ENCODE results near the gene ADARB2.
"Not testable (repeated sequence)": the region's sequence is repeated elsewhere in the genome, so short reads cannot be mapped to it uniquely, and the experiment has no call there.

ADARB2 gene

DNA sequence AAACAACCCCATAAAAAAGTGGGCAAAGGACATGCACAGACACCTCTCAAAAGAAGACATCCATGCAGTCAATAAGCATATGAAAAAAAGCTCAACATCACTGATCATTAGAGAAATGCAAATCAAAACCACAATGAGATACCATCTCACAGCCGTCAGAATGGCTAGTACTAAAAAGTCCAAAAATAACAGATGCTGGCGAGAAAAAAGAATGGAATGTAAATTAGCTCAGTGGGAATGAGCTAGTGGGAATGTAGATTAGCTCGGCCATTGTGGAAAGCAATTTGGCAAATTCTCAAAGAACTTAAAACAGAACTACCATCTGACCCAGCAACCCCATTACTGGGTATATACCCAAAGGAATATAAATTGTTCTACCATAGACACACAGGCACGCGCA lies 394.1 kb downstream of the ADARB2 start:
- ATAC-seq (ENCODE audit: low read depth): no peak
- H3K36me3 ChIP-seq (ENCODE audit: low read depth): no peaks in the 10 kb centered on the region
- TF ChIP-seq, protein P1, sequence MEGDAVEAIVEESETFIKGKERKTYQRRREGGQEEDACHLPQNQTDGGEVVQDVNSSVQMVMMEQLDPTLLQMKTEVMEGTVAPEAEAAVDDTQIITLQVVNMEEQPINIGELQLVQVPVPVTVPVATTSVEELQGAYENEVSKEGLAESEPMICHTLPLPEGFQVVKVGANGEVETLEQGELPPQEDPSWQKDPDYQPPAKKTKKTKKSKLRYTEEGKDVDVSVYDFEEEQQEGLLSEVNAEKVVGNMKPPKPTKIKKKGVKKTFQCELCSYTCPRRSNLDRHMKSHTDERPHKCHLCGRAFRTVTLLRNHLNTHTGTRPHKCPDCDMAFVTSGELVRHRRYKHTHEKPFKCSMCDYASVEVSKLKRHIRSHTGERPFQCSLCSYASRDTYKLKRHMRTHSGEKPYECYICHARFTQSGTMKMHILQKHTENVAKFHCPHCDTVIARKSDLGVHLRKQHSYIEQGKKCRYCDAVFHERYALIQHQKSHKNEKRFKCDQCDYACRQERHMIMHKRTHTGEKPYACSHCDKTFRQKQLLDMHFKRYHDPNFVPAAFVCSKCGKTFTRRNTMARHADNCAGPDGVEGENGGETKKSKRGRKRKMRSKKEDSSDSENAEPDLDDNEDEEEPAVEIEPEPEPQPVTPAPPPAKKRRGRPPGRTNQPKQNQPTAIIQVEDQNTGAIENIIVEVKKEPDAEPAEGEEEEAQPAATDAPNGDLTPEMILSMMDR (IDR thresholded peaks at IDR 0.05; ENCODE audit: poor library complexity, severe bottlenecking): no peak
- DNase-seq (ENCODE audit: low spot score): no peak
- no peaks in the 10 kb centered on the region for H3K27me3 ChIP-seq (ENCODE audit: insufficient read depth, poor library complexity, severe bottlenecking)
- H3K4me1 ChIP-seq (ENCODE audit: insufficient read depth, poor library complexity, severe bottlenecking): no peaks in the 10 kb centered on the region
- no peak overlapping the region for H3K4me3 ChIP-seq (ENCODE audit: severe bottlenecking)
- no peak overlapping the region for H3K27ac ChIP-seq (ENCODE audit: poor library complexity, severe bottlenecking)
- no peaks in the 10 kb centered on the region for H3K9me3 ChIP-seq (ENCODE audit: severe bottlenecking)

DNA sequence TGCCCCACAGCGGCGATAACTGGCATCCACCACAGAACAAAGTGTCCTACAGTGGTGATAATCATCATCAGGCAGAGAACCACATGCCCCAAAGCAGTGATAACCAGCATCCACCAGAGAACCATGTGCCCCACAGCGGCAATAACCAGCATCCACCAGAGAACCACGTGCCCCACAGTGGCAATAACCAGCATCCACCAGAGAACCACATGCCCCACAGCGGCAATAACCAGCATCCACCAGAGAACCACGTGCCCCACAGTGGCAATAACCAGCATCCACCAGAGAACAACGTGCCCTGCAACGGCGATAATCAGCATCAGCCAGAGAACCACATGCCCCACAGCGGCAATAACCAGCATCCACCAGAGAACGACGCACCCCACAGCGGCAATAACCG lies 396.3 kb downstream of the ADARB2 start:
- not testable (repeated sequence) for H3K36me3 ChIP-seq (ENCODE audit: low read depth); DNase-seq (ENCODE audit: low spot score); H3K9me3 ChIP-seq (ENCODE audit: severe bottlenecking); H3K27me3 ChIP-seq (ENCODE audit: insufficient read depth, poor library complexity, severe bottlenecking); H3K4me1 ChIP-seq (ENCODE audit: insufficient read depth, poor library complexity, severe bottlenecking); ATAC-seq (ENCODE audit: low read depth); H3K4me3 ChIP-seq (ENCODE audit: severe bottlenecking); H3K27ac ChIP-seq (ENCODE audit: poor library complexity, severe bottlenecking)

- H3K36me3 ChIP-seq (ENCODE audit: low read depth): no peaks in the 10 kb centered on the region
- TF ChIP-seq, protein P1 (IDR thresholded peaks at IDR 0.05; ENCODE audit: poor library complexity, severe bottlenecking): no peak
- no peak overlapping the region for H3K27ac ChIP-seq (ENCODE audit: poor library complexity, severe bottlenecking)
- H3K27me3 ChIP-seq (ENCODE audit: insufficient read depth, poor library complexity, severe bottlenecking): no peaks in the 10 kb centered on the region
- no peaks in the 10 kb centered on the region for H3K4me1 ChIP-seq (ENCODE audit: insufficient read depth, poor library complexity, severe bottlenecking)
- H3K9me3 ChIP-seq (ENCODE audit: severe bottlenecking): no peaks in the 10 kb centered on the region
- no peak overlapping the region for H3K4me3 ChIP-seq (ENCODE audit: severe bottlenecking)
- DNase-seq (ENCODE audit: low spot score): no peak
- ATAC-seq (ENCODE audit: low read depth): no peak
Observed at GRCh38 chr10:1339396-1339795, 397.9 kb downstream of the ADARB2 start.

DNA sequence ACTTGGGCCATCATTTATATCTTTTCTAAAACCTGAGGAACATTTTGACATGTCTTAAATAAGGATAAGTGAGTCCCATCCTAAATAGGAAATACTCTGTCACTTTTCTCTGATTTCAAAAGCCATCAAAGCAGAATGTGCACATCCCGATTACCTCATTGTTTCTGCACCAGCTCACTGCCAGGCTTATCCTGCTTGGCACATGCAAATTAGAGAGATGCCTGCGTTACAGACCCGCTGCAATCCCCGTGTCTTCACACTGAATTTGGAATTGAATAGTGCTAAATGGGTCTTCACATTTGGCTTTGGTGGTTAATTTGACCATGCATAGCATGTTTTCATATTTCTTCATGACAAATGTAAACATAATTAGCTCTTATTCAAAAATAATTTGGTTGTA lies 401.7 kb downstream of the ADARB2 start:
- TF ChIP-seq, protein P1 (IDR thresholded peaks at IDR 0.05; ENCODE audit: poor library complexity, severe bottlenecking): no peak
- Histone ChIP-seq H3K4me1 (ENCODE audit: insufficient read depth, poor library complexity, severe bottlenecking) (no peaks in the 10 kb centered on the region), H3K36me3 (ENCODE audit: low read depth) (no peaks in the 10 kb centered on the region), H3K27ac (ENCODE audit: poor library complexity, severe bottlenecking) (no peak overlapping the region), H3K9me3 (ENCODE audit: severe bottlenecking) (no peaks in the 10 kb centered on the region), H3K27me3 (ENCODE audit: insufficient read depth, poor library complexity, severe bottlenecking) (no peaks in the 10 kb centered on the region), H3K4me3 (ENCODE audit: severe bottlenecking) (no peak overlapping the region)
- ATAC-seq (ENCODE audit: low read depth) (no peak), DNase-seq (ENCODE audit: low spot score) (no peak)

DNA sequence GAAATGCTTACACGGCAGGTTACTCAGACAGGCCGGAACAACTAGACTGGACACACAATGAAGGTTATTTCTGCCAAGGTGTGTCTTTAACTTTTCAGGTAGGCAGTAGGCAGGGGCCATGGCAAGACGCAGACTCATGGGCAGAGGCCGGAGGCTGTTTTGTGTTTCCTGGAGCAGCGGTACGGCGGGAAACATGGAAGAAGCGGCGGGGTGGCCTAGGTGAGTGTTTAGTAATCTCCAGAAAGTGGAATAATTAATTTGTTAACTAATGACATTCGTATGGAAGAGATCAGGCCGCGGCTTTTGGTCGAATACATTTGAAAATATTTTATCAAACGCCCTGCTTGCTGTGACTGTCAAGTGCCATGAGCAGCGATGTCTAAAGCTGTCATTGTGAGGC lies 403.3 kb downstream of the ADARB2 start:
- no peak overlapping the region for H3K4me3 ChIP-seq (ENCODE audit: severe bottlenecking)
- no peaks in the 10 kb centered on the region for H3K9me3 ChIP-seq (ENCODE audit: severe bottlenecking)
- H3K36me3 ChIP-seq (ENCODE audit: low read depth): no peaks in the 10 kb centered on the region
- H3K4me1 ChIP-seq (ENCODE audit: insufficient read depth, poor library complexity, severe bottlenecking): no peaks in the 10 kb centered on the region
- no peak overlapping the region for H3K27ac ChIP-seq (ENCODE audit: poor library complexity, severe bottlenecking)
- H3K27me3 ChIP-seq (ENCODE audit: insufficient read depth, poor library complexity, severe bottlenecking): no peaks in the 10 kb centered on the region
- TF ChIP-seq, protein P1 (IDR thresholded peaks at IDR 0.05; ENCODE audit: poor library complexity, severe bottlenecking): no peak
- DNase-seq (ENCODE audit: low spot score) (no peak), ATAC-seq (ENCODE audit: low read depth) (no peak)

Data from RWPE2 (cell line).